Measurements from ENCODE around the gene OR2L8.

The OR2L8 gene

DNA sequence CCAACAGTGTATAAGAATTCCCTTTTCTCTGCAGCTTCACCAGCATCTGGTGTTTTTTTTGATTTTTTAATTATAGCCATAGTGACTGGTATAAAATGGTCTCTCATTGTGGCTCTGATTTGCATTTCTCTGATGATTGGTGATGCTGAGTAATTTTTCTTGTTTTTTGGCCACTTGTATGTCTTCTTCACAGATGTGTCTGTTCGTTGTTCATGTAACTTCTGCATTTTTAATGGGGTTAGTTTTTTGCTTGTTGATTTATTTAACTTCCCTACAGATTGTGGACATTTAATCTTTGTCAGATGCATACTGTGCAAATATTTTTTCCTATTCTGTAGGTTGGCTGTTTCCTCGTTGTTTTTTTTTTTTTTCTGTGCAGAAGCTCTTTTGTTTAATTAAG, 44.3 kb downstream of the OR2L8 start:
- no peak for DNase-seq

- no peak for DNase-seq
Observed at GRCh38 chr1:247998811-247999210, 50.2 kb downstream of the OR2L8 start.
